Inflammatory macrophage treated with lipopolysaccharide for 1 hour (primary cell): ENCODE measurements around the gene IFNAR1.

Source experiments
- DNase-seq, 2 donors: peaks; one replicate each; pipeline ENCODE4 v3.0.0-alpha.2; 2020 to 2022

The IFNAR1 gene

GRCh38 chr21:33402001-33402979 is 77.5 kb downstream of the IFNAR1 start:
- DNase-seq: peak; percentile 95 to 98

GRCh38 chr21:33403128-33403785 is 78.5 kb downstream of the IFNAR1 start, which contains the start of gene IFNGR2:
TSS of gene IFNGR2 (plus strand) at chr21:33403413. CDS start at chr21:33403544, 131 bp downstream.
- peak; percentile 67 for DNase-seq

GRCh38 chr21:33403786-33404585 is 79.2 kb downstream of the IFNAR1 start:
- DNase-seq: peak; percentile 40 to 66

GRCh38 chr21:33406493-33406892 is 81.7 kb downstream of the IFNAR1 start:
- DNase-seq: no peak
